Measurements from ENCODE around the gene KRTAP6-2.

KRTAP6-2 gene

GRCh38 chr21:30577766-30578165 is 20.9 kb downstream of the KRTAP6-2 start:
- no peak for DNase-seq (ENCODE audit: low spot score)

DNA sequence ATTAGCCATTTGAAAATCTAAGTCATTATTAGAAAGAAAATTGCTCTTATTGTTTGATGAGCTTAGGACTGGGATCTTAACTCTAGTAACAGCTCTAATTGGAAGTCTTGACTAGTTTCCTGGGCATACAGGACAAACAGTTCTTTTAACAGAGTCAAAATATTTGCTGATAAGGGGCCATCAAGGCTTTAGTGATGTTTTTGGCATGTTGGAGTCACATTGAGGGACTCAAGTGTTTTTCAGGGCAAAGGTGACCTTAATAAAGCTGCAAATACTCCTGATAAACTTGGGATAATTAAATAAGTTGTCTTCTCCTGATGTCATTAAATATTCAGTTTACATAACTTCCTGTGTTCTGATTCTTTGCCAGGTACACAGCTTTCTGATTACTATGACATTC is 31.1 kb downstream of the KRTAP6-2 start:
- no peak for DNase-seq (ENCODE audit: low spot score)

DNA sequence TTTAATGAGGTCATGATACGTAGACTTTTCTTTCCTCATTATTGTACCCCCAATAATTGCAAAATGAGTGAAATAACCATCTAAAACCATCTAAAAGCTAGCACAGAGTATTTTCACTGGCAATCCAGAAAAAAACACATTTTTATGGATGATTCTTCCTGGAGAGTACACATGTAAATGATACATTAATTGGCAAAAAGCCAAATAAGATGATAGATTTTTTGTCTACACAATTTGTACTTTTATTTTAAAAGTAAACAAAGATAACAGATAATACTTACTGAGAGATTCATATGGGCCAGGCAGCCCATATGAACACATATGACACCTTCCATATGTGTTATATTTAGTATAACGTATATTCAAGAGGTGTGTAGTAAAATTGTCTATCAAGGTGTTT is 35.1 kb downstream of the KRTAP6-2 start:
- no peak for DNase-seq (ENCODE audit: low spot score)

DNA sequence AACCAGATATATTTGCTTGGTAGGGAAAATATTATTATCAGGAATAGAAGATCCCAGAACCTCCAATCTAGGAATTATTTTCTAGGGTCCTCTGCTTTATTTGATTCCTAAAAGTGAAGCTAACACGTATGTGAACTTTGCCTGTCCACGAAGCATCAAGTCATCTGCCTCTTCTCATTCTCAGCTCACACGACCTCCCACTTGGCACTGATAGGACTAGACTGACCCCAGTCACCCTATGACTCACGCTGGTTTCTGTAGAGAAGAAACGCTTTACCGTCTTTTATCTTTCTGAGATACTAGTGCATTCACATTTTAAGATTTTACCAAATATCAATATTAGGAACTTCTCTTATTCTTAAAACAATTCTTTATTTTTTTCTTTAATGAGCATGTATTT is 35.6 kb downstream of the KRTAP6-2 start:
- no peak for DNase-seq (ENCODE audit: low spot score)

DNA sequence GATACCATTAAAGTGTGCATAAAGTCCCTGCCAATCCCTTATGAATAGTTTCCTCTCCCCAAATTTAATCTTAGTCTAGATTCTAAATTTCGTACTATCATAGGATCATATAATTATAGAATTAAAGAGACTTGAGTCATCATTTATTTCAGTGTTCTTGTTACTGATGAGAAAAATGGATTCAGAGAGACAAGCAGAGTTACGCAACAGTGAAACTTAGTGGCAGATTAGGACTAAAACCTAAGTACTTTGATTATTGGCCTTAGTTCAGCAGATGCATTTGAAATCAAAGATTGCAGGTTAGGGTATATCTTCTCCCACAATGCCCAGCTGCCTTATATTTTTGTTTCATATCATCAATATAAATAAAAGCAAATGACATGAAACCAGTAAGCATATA is 36.7 kb downstream of the KRTAP6-2 start:
- DNase-seq (ENCODE audit: low spot score) = no peak

- no peak for DNase-seq (ENCODE audit: low spot score)
Observed at GRCh38 chr21:30561264-30561895, 37.3 kb downstream of the KRTAP6-2 start, which contains the start of gene KRTAP19-7. Gene KRTAP19-7, minus strand, starts transcription at chr21:30561314. Its CDS starts 25 bp downstream, at chr21:30561289.

GRCh38 chr21:30555095-30555494 is 43.6 kb downstream of the KRTAP6-2 start:
- no peak for DNase-seq (ENCODE audit: low spot score)

DNA sequence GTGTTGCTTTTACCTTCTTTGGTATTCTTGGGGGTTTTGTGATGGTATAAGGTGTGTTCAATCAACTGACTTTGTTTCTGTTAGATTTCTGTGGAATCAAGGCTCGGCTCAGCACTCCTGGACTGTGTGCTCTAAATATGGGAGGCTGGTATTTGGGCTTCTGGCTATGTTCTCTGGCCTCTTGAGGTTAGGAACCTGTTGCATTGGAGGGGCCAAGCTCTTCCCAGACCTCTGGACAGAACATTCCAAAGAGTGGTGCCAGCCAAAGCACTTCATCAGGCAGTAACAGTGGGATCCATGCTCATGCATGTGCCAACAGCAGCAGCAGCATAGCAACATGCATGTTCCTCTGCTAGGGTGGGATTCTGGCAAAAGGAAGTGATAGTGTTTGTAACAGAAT is 45.9 kb downstream of the KRTAP6-2 start:
- no peak for DNase-seq (ENCODE audit: low spot score)

Small RNA genes lying within 50 kb of the gene (small RNA-seq; reads per million reads assigned to genes)
- gene KRTAP20-1 = 0 reads per million in 2 experiments
- 0 reads per million in 2 experiments for gene KRTAP20-3
- 0 reads per million in 2 experiments for gene KRTAP20-4
- 0 reads per million in 2 experiments for gene KRTAP22-1
- gene KRTAP22-2 = 0 reads per million in 2 experiments
